ENCODE measurements around the gene TAPBP.
A peak's percentile ranks its signal among the peaks of the same experiment; 100 is the strongest.

Gene TAPBP

GRCh38 chr6:33333666-33334065 is 19.8 kb upstream of the TAPBP start:
- Mint-ChIP-seq H3K4me1 (ENCODE audit: low read depth) (peaks cover 13% of the 10 kb centered on the region), H3K9me3 (ENCODE audit: low read depth) (no peaks in the 10 kb centered on the region), H3K27me3 (no peaks in the 10 kb centered on the region), H3K27ac (no peak overlapping the region), H3K36me3 (no peaks in the 10 kb centered on the region), H3K4me3 (no peak overlapping the region)

- Mint-ChIP-seq H3K27me3 (no peaks in the 10 kb centered on the region), H3K4me1 (ENCODE audit: low read depth) (peaks cover 14% of the 10 kb centered on the region), H3K36me3 (no peaks in the 10 kb centered on the region), H3K9me3 (ENCODE audit: low read depth) (no peaks in the 10 kb centered on the region), H3K27ac (no peak overlapping the region), H3K4me3 (no peak overlapping the region)
These were observed 16.9 kb upstream of the TAPBP start for GRCh38 chr6:33330736-33331135.

- H3K9me3 Mint-ChIP-seq (ENCODE audit: low read depth), result no peaks in the 10 kb centered on the region
- no peak overlapping the region for H3K27ac Mint-ChIP-seq
- H3K36me3 Mint-ChIP-seq, result no peaks in the 10 kb centered on the region
These were observed 15.2 kb upstream of the TAPBP start for GRCh38 chr6:33329058-33329457.

GRCh38 chr6:33324125-33324524 is 10.2 kb upstream of the TAPBP start:
- Mint-ChIP-seq H3K27me3 (no peaks in the 10 kb centered on the region), H3K4me1 (ENCODE audit: low read depth) (peaks cover 40% of the 10 kb centered on the region), H3K4me3 (peak overlapping the region; percentile 93), H3K9me3 (ENCODE audit: low read depth) (no peaks in the 10 kb centered on the region), H3K36me3 (peaks cover 3% of the 10 kb centered on the region), H3K27ac (peak overlapping the region; percentile 95)

More at GRCh38 chr6:33329058-33329457, 15.2 kb upstream of the TAPBP start:
- H3K4me1 Mint-ChIP-seq (ENCODE audit: low read depth), result peaks cover 13% of the 10 kb centered on the region
- no peaks in the 10 kb centered on the region for H3K27me3 Mint-ChIP-seq
- H3K4me3 Mint-ChIP-seq, result no peak overlapping the region

GRCh38 chr6:33323623-33323948 is 9.7 kb upstream of the TAPBP start:
- Mint-ChIP-seq H3K27me3 (no peaks in the 10 kb centered on the region), H3K27ac (peak overlapping the region; percentile 95), H3K36me3 (peaks cover 6% of the 10 kb centered on the region), H3K4me3 (peak overlapping the region; percentile 93), H3K9me3 (ENCODE audit: low read depth) (no peaks in the 10 kb centered on the region), H3K4me1 (ENCODE audit: low read depth) (peaks cover 45% of the 10 kb centered on the region)

GRCh38 chr6:33321227-33321626 is 7.3 kb upstream of the TAPBP start:
- H3K27ac Mint-ChIP-seq, result peak overlapping the region; percentile 75
- no peaks in the 10 kb centered on the region for H3K27me3 Mint-ChIP-seq
- H3K4me3 Mint-ChIP-seq, result peak overlapping the region; percentile 93
- H3K9me3 Mint-ChIP-seq (ENCODE audit: low read depth), result no peaks in the 10 kb centered on the region
- H3K4me1 Mint-ChIP-seq (ENCODE audit: low read depth), result peaks cover 61% of the 10 kb centered on the region
- peaks cover 6% of the 10 kb centered on the region for H3K36me3 Mint-ChIP-seq

GRCh38 chr6:33320315-33321181 is 6.7 kb upstream of the TAPBP start:
- Mint-ChIP-seq H3K9me3 (ENCODE audit: low read depth) (no peaks in the 10 kb centered on the region), H3K27ac (peak overlapping the region; percentile 75), H3K36me3 (peaks cover 6% of the 10 kb centered on the region), H3K27me3 (no peaks in the 10 kb centered on the region), H3K4me3 (peak overlapping the region; percentile 93), H3K4me1 (ENCODE audit: low read depth) (peaks cover 65% of the 10 kb centered on the region)

GRCh38 chr6:33319939-33320314 is 6.0 kb upstream of the TAPBP start:
- H3K9me3 Mint-ChIP-seq (ENCODE audit: low read depth), result no peaks in the 10 kb centered on the region
- peak overlapping the region; percentile 93 for H3K4me3 Mint-ChIP-seq
- H3K27me3 Mint-ChIP-seq, result no peaks in the 10 kb centered on the region
- H3K4me1 Mint-ChIP-seq (ENCODE audit: low read depth), result peaks cover 70% of the 10 kb centered on the region
- peak overlapping the region; percentile 68 for H3K27ac Mint-ChIP-seq
- peaks cover 6% of the 10 kb centered on the region for H3K36me3 Mint-ChIP-seq

- Mint-ChIP-seq H3K27ac (peak overlapping the region; percentile 95), H3K27me3 (no peaks in the 10 kb centered on the region), H3K36me3 (peaks cover 6% of the 10 kb centered on the region)
These were observed 4.7 kb upstream of the TAPBP start for GRCh38 chr6:33318426-33319073.

GRCh38 chr6:33317669-33318425 is 4.0 kb upstream of the TAPBP start, which contains the start of gene ZBTB22:
ZBTB22 (minus strand) TSS chr6:33317744; CDS start chr6:33316916, 828 bp downstream.
- peaks cover 6% of the 10 kb centered on the region for H3K36me3 Mint-ChIP-seq
- peak within 1 kb of the TSS; percentile 95 for H3K27ac Mint-ChIP-seq
- peak within 1 kb of the TSS; percentile 93 for H3K4me3 Mint-ChIP-seq
- H3K27me3 Mint-ChIP-seq, result no peaks in the 10 kb centered on the region
- H3K9me3 Mint-ChIP-seq (ENCODE audit: low read depth), result no peaks in the 10 kb centered on the region
- peaks cover 68% of the 10 kb centered on the region for H3K4me1 Mint-ChIP-seq (ENCODE audit: low read depth)

More at GRCh38 chr6:33318426-33319073, 4.7 kb upstream of the TAPBP start:
- Mint-ChIP-seq H3K4me1 (ENCODE audit: low read depth) (peaks cover 70% of the 10 kb centered on the region), H3K9me3 (ENCODE audit: low read depth) (no peaks in the 10 kb centered on the region), H3K4me3 (peak overlapping the region; percentile 93)

GRCh38 chr6:33317419-33317668 is 3.5 kb upstream of the TAPBP start:
- Mint-ChIP-seq H3K4me1 (ENCODE audit: low read depth) (peaks cover 68% of the 10 kb centered on the region), H3K27ac (peak overlapping the region; percentile 28), H3K36me3 (peaks cover 6% of the 10 kb centered on the region), H3K9me3 (ENCODE audit: low read depth) (no peaks in the 10 kb centered on the region), H3K4me3 (peak overlapping the region; percentile 80), H3K27me3 (no peaks in the 10 kb centered on the region)

- Mint-ChIP-seq H3K4me3 (peak overlapping the region; percentile 80), H3K36me3 (peaks cover 3% of the 10 kb centered on the region), H3K27me3 (no peaks in the 10 kb centered on the region), H3K9me3 (ENCODE audit: low read depth) (no peaks in the 10 kb centered on the region), H3K27ac (peak overlapping the region; percentile 50), H3K4me1 (ENCODE audit: low read depth) (peaks cover 68% of the 10 kb centered on the region)
These were observed 2.9 kb upstream of the TAPBP start for GRCh38 chr6:33316603-33317418.

GRCh38 chr6:33315793-33316602 is 2.1 kb upstream of the TAPBP start:
- Mint-ChIP-seq H3K4me3 (peak overlapping the region; percentile 97), H3K27ac (peak overlapping the region; percentile 46), H3K4me1 (ENCODE audit: low read depth) (peaks cover 67% of the 10 kb centered on the region), H3K9me3 (ENCODE audit: low read depth) (no peaks in the 10 kb centered on the region), H3K36me3 (peaks cover 3% of the 10 kb centered on the region), H3K27me3 (no peaks in the 10 kb centered on the region)
